ENCODE data around the gene AQP7. TPM values are rescaled to one million over a fixed set of nuclear protein-coding genes. Genes with fewer than 3 reads are reported as not detected.
"Not testable (repeated sequence)": the region's sequence is repeated elsewhere in the genome, so short reads cannot be mapped to it uniquely, and the experiment has no call there.

AQP7 gene
- total RNA-seq, 1 experiment from 2014 or later, result not detected

- POLR2A ChIA-PET (ENCODE audit: unreplicated experiment); H3K4me1 ChIP-seq (ENCODE audit: insufficient read depth, low read length); CTCF ChIA-PET; intact Hi-C loops (cut with micrococcal nuclease); H3K9me3 ChIP-seq (ENCODE audit: low read length); H3K9me2 ChIP-seq (replicated peaks; ENCODE audit: low read length); H3K27ac ChIP-seq (ENCODE audit: low read length); ATAC-seq; H4K20me1 ChIP-seq (ENCODE audit: low read length); BruUV-seq (replicated peaks); H3K4me2 ChIP-seq (ENCODE audit: low read length); H3K4me3 ChIP-seq (ENCODE audit: low read length); H3K79me2 ChIP-seq (ENCODE audit: low read length); H3K27me3 ChIP-seq (ENCODE audit: low read length); DNase-seq; H2AFZ ChIP-seq (ENCODE audit: low read length); H3K36me3 ChIP-seq (ENCODE audit: low read depth, low read length); H3F3A ChIP-seq (ENCODE audit: low read length, unreplicated experiment); H3K9ac ChIP-seq (ENCODE audit: low read length): not testable (repeated sequence)
These were observed 19.0 kb downstream of the AQP7 start for GRCh38 chr9:33383396-33383795.

GRCh38 chr9:33382397-33382796 is 20.0 kb downstream of the AQP7 start:
- H3K9me3 ChIP-seq (ENCODE audit: low read length); CTCF ChIA-PET; ATAC-seq: not testable (repeated sequence)

GRCh38 chr9:33381231-33381791 is 21.1 kb downstream of the AQP7 start:
- no peak for TF ChIP-seq EZH2 (IDR thresholded peaks at IDR 0.05; ENCODE audit: low read length, unreplicated experiment)
- TF ChIP-seq EZH2phosphoT487 (IDR thresholded peaks at IDR 0.05; ENCODE audit: borderline replicate concordance, low read length), result no peak
- no peak for TF ChIP-seq CTCF (conservative IDR thresholded peaks at IDR 0.05; ENCODE audit: low read depth, low read length)
- POLR2A ChIA-PET (ENCODE audit: unreplicated experiment), result no interaction called here

More at GRCh38 chr9:33382397-33382796, 20.0 kb downstream of the AQP7 start:
- H3K27ac ChIP-seq (ENCODE audit: low read length); H3K4me3 ChIP-seq (ENCODE audit: low read length); BruUV-seq (replicated peaks); H3K4me1 ChIP-seq (ENCODE audit: insufficient read depth, low read length); intact Hi-C loops (cut with micrococcal nuclease); H3K4me2 ChIP-seq (ENCODE audit: low read length); H2AFZ ChIP-seq (ENCODE audit: low read length); H3K36me3 ChIP-seq (ENCODE audit: low read depth, low read length); H3K9ac ChIP-seq (ENCODE audit: low read length); H4K20me1 ChIP-seq (ENCODE audit: low read length); H3F3A ChIP-seq (ENCODE audit: low read length, unreplicated experiment); H3K79me2 ChIP-seq (ENCODE audit: low read length); DNase-seq; H3K27me3 ChIP-seq (ENCODE audit: low read length); H3K9me2 ChIP-seq (replicated peaks; ENCODE audit: low read length): not testable (repeated sequence)
- POLR2A ChIA-PET (ENCODE audit: unreplicated experiment), result interaction anchor here (0.6 kb wide), 1 partner anchor 15 kb away, joined by 3 read pairs; no protein-coding TSS in a partner anchor

More at GRCh38 chr9:33381231-33381791, 21.1 kb downstream of the AQP7 start:
- H3K4me3 ChIP-seq (ENCODE audit: low read length), result no peak overlapping the region
- no TSS peak for BruUV-seq (replicated peaks)
- no peak overlapping the region for H2AFZ ChIP-seq (ENCODE audit: low read length)
- no peaks in the 10 kb centered on the region for H3K36me3 ChIP-seq (ENCODE audit: low read depth, low read length)
- ATAC-seq (no peak), DNase-seq (no peak)
- H3K9me3 ChIP-seq (ENCODE audit: low read length), result no peaks in the 10 kb centered on the region
- no peak overlapping the region for H3K27ac ChIP-seq (ENCODE audit: low read length)
- no peaks in the 10 kb centered on the region for H3K4me1 ChIP-seq (ENCODE audit: insufficient read depth, low read length)
- no peaks in the 10 kb centered on the region for H3K79me2 ChIP-seq (ENCODE audit: low read length)
- H3K9ac ChIP-seq (ENCODE audit: low read length), result no peak overlapping the region
- H3K9me2 ChIP-seq (replicated peaks; ENCODE audit: low read length), result no peaks in the 10 kb centered on the region
- no peaks in the 10 kb centered on the region for H4K20me1 ChIP-seq (ENCODE audit: low read length)
- H3K4me2 ChIP-seq (ENCODE audit: low read length), result no peak overlapping the region
- intact Hi-C loops (cut with micrococcal nuclease), result no loop called here
- CTCF ChIA-PET, result interaction anchor here (0.6 kb wide), 1 partner anchor 268 kb away, joined by 3 read pairs; no protein-coding TSS in a partner anchor
- no peaks in the 10 kb centered on the region for H3K27me3 ChIP-seq (ENCODE audit: low read length)
- no peaks in the 10 kb centered on the region for H3F3A ChIP-seq (ENCODE audit: low read length, unreplicated experiment)
